ENCODE measurements around the gene OR1J1. TPM values are rescaled to one million over a fixed set of nuclear protein-coding genes. Genes with fewer than 3 reads are reported as not detected.

OR1J1 gene
- total RNA-seq, 1 donor from 2014 or later = not detected

- DNase-seq (ENCODE audit: low read depth in 2 of 2) = peak in 1 of 2 donors; percentile 46
These were observed 32.5 kb downstream of the OR1J1 start for GRCh38 chr9:122445155-122445749.

- no peak for DNase-seq (ENCODE audit: low read depth in 2 of 2)
These were observed 33.5 kb downstream of the OR1J1 start for GRCh38 chr9:122444041-122444733.

GRCh38 chr9:122442568-122442967, 35.2 kb downstream of the OR1J1 start:
- no peak for DNase-seq (ENCODE audit: low read depth in 2 of 2)

Other genes with a start within 250 kb of the OR1J1 start
- 1.9 and 3.2 TPM in 2 replicates for gene LHX6, start 249.0 kb downstream of the OR1J1 start, total RNA-seq
- 5.3 and 5.7 TPM in 2 replicates for gene RBM18, start 213.1 kb downstream of the OR1J1 start, total RNA-seq
- gene MRRF, start 213.0 kb downstream of the OR1J1 start, total RNA-seq = 29.8 and 34.1 TPM in 2 replicates
- gene PTGS1, start 106.9 kb downstream of the OR1J1 start, total RNA-seq = 1.0 and 1.8 TPM in 2 replicates
- not detected in 2 replicates for gene OR1J2, start 32.9 kb upstream of the OR1J1 start, total RNA-seq
- gene OR1J4, start 41.2 kb upstream of the OR1J1 start, total RNA-seq = under 0.01 TPM in 1 of 2 replicates, not detected in the other
- not detected in 2 replicates for gene OR1N1, start 49.4 kb upstream of the OR1J1 start, total RNA-seq
- not detected in 2 replicates for gene OR1N2, start 75.2 kb upstream of the OR1J1 start, total RNA-seq
- 0.13 and 0.25 TPM in 2 replicates for gene OR1L8, start 105.5 kb upstream of the OR1J1 start, total RNA-seq
- not detected in 2 replicates for gene OR1Q1, start 136.8 kb upstream of the OR1J1 start, total RNA-seq
- 0.25 and 0.26 TPM in 2 replicates for gene OR1B1, start 179.7 kb upstream of the OR1J1 start, total RNA-seq
- gene OR1L1, start 183.8 kb upstream of the OR1J1 start, total RNA-seq = not detected in 2 replicates
- gene OR1L3, start 197.2 kb upstream of the OR1J1 start, total RNA-seq = not detected in 2 replicates
- not detected in 2 replicates for gene OR1L4, start 246.1 kb upstream of the OR1J1 start, total RNA-seq